C4-2B (cell line): ENCODE measurements around the gene TES.

Experiments used
- H3K27ac ChIP-seq: fragments of 450-650 bp; 2 replicates; pipeline ENCODE4 v1.5.1; 2017
- CTCF ChIP-seq: fragments of 450-650 bp; conservative IDR thresholded peaks from 2 replicates; pipeline ENCODE4 v1.5.1; 2017; ENCODE audit warnings: mild to moderate bottlenecking
- ZFX ChIP-seq: fragments of 450-650 bp; IDR thresholded peaks from 2 replicates; pipeline ENCODE4 v1.6.1; 2017

TES gene

GRCh38 chr7:116195451-116195850 is 14.9 kb upstream of the TES start:
- no peak overlapping the region for H3K27ac ChIP-seq
- TF ChIP-seq CTCF = no peak
- no peak for TF ChIP-seq ZFX

DNA sequence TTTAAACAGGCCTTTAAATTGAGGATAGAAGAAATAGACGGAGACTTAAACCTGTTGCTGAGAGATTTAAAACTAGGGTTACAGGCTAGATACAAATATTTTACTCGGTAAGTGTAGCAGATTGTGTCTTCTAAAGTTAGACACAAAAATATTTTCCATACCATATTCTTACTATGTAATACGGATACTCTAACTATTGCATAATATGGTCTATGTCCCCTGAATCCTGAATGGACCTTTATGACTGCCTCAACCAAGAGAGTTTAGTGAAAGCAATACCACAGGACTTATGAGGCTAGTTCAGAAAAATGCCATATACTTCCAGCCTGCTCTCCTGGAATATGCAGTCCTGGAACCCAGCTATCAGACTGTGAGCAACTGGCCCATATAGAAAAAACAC is 13.4 kb upstream of the TES start:
- TF ChIP-seq CTCF (no peak), ZFX (no peak)
- no peak overlapping the region for H3K27ac ChIP-seq

DNA sequence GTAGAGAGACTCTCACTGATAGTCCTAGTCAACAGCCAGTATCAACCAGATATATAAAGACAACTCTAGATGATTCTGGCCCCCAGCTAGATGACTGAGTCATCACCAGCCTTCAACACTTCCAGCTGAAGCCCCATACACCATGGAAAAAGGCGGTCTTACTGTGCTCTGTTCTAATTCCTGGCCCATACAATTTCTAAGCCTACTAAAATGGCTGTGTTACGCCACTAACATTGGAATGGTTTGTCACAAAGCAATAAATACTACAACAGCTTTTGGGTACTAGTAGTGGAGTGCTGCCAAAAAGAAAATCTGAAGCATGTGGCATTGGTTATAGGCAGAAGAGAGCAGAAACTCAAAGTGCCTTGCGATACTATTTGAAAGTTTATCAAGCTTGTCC is 13.0 kb upstream of the TES start:
- no peak overlapping the region for H3K27ac ChIP-seq
- TF ChIP-seq CTCF (no peak), ZFX (no peak)

- H3K27ac ChIP-seq = no peak overlapping the region
- TF ChIP-seq ZFX (no peak), CTCF (no peak)
These were observed 11.5 kb upstream of the TES start for GRCh38 chr7:116198748-116199410.

- TF ChIP-seq ZFX (no peak), CTCF (no peak)
- H3K27ac ChIP-seq = no peak overlapping the region
These were observed 9.4 kb upstream of the TES start for GRCh38 chr7:116200963-116201362.

DNA sequence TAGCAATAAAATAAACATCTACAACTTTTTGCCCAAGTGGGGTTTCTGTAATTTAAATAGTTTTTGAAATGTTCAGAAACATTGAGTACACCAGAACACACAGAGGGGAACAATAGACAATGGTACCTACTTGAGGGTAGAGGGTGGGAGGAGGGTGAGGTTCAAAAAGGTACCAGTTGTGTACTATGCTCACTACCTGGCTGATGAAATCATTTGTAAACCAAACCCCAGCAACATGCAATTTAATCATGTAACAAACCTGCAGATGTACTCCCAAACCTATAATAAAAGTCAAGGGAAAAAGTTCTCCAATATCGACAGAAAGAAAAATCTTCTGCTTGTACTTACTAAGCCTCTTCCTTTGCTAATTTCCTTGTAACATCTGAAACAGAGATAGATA is 4.2 kb upstream of the TES start:
- no peak overlapping the region for H3K27ac ChIP-seq
- no peak for TF ChIP-seq ZFX
- TF ChIP-seq CTCF = no peak

DNA sequence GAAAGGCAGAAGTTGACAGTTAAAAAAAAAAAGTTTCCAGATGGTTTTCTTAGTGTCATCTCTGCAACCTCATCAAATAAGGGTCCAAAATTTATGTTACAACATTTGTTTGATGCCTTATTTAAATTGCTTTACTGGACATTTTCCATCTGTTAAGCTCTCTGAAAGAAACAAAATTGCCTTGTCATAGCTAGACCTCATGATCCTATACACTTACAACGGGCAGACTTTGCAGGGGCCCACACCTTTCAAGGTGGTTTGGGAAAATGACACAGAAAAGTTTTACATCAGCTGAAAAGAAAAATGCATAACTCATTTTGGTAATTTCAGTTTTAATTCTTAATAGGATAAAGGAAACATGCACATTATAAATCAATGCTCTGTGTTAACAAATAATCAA is 1.4 kb upstream of the TES start:
- H3K27ac ChIP-seq = no peak overlapping the region

More for the DNA sequence above, 1.4 kb upstream of the TES start:
- TF ChIP-seq CTCF = no peak
